HG03280 (cell line): ENCODE data around the gene ARID4B.

Experiments
- ATAC-seq: cut with Tn5 transposase; IDR thresholded peaks from one replicate; pipeline ENCODE4 v1.9.1; 2021; ENCODE audit warnings: mild to moderate bottlenecking, moderate library complexity; ENCODE audit not compliant: unreplicated experiment

Gene ARID4B

DNA sequence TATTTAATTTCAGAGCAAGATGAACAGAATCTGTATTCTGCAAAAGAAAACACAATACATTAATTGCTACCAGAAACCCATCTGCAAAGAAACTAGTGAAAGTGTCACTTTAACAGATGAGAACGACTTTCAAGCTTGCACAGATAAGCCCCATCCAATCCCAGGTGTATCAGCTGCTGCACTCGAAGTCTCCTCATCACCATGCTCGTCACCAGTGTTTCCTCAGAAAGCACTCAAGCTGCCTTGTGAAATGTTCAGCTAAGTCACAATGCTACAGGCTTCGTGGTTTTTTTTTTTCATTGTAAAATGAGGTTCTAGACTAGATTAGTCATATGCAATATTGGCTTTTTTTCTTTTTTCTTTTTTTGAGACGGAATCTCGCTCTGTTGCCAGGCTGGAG lies 196.0 kb downstream of the ARID4B start:
- ATAC-seq = no peak

DNA sequence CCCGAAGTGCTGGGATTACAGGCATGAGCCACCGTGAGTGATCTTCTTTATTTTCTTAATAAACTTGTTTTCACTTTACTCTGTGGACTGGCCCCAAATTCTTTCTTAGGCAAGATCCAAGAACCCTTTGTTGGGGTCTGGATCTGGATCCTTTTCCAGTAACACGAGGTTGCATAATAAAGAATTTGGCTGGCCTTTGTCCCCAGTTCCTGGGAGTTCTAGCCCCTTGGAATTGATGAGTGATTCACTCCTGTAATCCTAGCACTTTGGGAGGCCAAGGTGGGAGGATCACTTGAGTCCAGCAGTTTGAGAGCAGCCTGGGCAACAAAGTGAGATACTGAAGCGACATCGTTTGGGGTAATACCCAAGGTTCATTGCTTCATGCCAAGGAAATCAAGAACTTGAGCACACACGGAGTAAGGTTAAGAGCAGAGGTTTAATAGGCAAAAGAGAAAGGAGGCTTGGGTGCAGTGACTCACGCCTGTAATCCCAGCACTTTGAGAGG lies 197.2 kb downstream of the ARID4B start:
- ATAC-seq = no peak

DNA sequence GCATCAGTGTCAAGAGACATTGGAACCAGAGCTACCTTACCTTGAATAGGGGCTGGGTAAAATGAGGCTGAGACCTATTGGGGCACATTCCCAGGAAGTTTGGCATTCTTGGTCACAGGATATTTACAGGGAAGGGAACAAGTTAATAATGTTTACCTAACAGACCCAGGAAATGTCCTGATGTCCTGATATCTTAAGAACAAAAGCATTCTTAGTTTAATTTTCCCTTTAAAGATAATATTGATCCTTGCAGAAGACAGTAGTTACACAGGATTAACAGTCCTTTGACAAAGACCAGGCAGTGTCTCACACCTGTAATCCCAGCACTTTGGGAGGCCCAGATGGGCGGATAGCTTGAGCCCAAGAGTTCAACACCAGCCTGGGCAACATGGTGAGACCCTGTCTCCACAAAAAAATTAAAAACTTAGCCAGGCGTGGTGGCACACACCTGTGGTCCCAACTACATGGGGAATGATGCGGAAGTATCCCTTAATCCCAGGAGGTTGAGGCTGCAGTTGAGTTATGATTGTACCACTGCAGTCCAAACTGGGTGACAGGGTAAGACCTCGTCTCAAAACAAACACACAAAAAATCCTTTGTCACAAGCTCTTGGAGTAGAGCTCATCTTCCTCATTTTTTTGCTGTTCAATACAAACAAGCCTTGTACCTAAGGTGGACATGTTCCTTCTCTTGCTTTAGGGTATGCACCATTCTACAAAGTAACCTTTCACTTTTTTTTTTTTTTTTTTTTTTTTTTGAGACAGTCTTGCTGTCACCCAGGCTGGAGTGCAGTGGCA lies 198.0 kb downstream of the ARID4B start:
- no peak for ATAC-seq

- peak; percentile 95 for ATAC-seq
These were observed 199.3 kb downstream of the ARID4B start, which contains the start of gene TOMM20 for GRCh38 chr1:235128456-235129328. Gene TOMM20, minus strand, starts transcription at chr1:235128837. Its CDS starts 122 bp downstream, at chr1:235128715.

GRCh38 chr1:235127732-235128455 lies 200.1 kb downstream of the ARID4B start:
- ATAC-seq = no peak

- ATAC-seq = no peak
These were observed 200.8 kb downstream of the ARID4B start for GRCh38 chr1:235127203-235127602.

- no peak for ATAC-seq
These were observed 203.3 kb downstream of the ARID4B start for GRCh38 chr1:235124665-235125064.

- no peak for ATAC-seq
These were observed 203.9 kb downstream of the ARID4B start for GRCh38 chr1:235124111-235124510.

DNA sequence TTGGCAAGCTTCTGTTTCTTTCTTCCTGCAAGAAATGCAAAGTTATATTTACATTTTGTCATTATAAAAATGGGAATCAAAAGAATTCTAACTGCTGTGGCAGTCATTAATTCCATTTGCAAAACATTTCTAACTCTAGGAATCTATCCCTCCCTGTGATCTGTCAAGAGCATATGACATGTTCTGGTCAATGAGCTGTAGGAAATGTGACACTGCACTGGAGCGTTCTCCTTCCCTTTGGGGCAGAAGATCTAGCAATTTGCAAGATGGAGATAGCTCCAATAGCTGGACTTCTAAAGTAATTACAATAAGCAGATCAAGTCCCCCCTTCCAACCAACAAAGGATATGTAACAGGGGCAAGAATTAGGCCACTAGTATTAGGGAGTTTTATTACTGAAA lies 205.6 kb downstream of the ARID4B start:
- no peak for ATAC-seq
